Type B pancreatic cell (in vitro differentiated cells): ENCODE results near the gene BRD4. TPM values are rescaled to one million over a fixed set of nuclear protein-coding genes. Genes with fewer than 3 reads are reported as not detected.
A peak's percentile ranks its signal among the peaks of the same experiment; 100 is the strongest.

Source experiments
- DNase-seq: peaks from one replicate; pipeline ENCODE4 v3.0.0; 2021; ENCODE audit warnings: mixed read lengths; ENCODE audit not compliant: unreplicated experiment; ENCODE audit errors: extremely low spot score
- H3K27ac Mint-ChIP-seq: 2 replicates; pipeline ENCODE4 v1.8.0; 2021; ENCODE audit warnings: mild to moderate bottlenecking, mixed read lengths
- H3K27me3 Mint-ChIP-seq: 2 replicates; pipeline ENCODE4 v1.8.0; 2021; ENCODE audit warnings: mixed read lengths
- H3K36me3 Mint-ChIP-seq: 2 replicates; pipeline ENCODE4 v1.8.0; 2021; ENCODE audit warnings: mixed read lengths
- H3K4me1 Mint-ChIP-seq: one replicate; pipeline ENCODE4 v1.8.0; 2021; ENCODE audit warnings: mixed read lengths; ENCODE audit not compliant: unreplicated experiment
- H3K4me3 Mint-ChIP-seq: 2 replicates; pipeline ENCODE4 v1.8.0; 2021; ENCODE audit warnings: mild to moderate bottlenecking, mixed read lengths
- H3K9me3 Mint-ChIP-seq: 2 replicates; pipeline ENCODE4 v1.8.0; 2021; ENCODE audit warnings: mixed read lengths
- CTCF ChIP-seq: fragments of 200-600 bp; sonication (generic); conservative IDR thresholded peaks from 2 replicates; pipeline ENCODE4 v1.5.0; 2021; ENCODE audit warnings: antibody characterized with exemption, mild to moderate bottlenecking
- total RNA-seq: library from RNA; stranded (reverse); gene quantifications from 2 replicates; pipeline ENCODE4 v1.2.1, GENCODE V29; 2021; ENCODE audit warnings: low replicate concordance

The BRD4 gene
- total RNA-seq, 1 donor from 2014 or later, result 123 TPM

GRCh38 chr19:15265214-15265849 is 67.0 kb downstream of the BRD4 start:
- no peak overlapping the region for H3K27ac Mint-ChIP-seq
- TF ChIP-seq CTCF, result no peak
- H3K36me3 Mint-ChIP-seq, result peaks cover 18% of the 10 kb centered on the region
- H3K4me3 Mint-ChIP-seq, result no peak overlapping the region
- DNase-seq, result no peak
- H3K27me3 Mint-ChIP-seq, result no peaks in the 10 kb centered on the region
- no peaks in the 10 kb centered on the region for H3K9me3 Mint-ChIP-seq
- peaks cover 18% of the 10 kb centered on the region for H3K4me1 Mint-ChIP-seq

- H3K36me3 Mint-ChIP-seq, result peaks cover 18% of the 10 kb centered on the region
- H3K4me3 Mint-ChIP-seq, result no peak overlapping the region
- H3K27me3 Mint-ChIP-seq, result no peaks in the 10 kb centered on the region
- H3K27ac Mint-ChIP-seq, result no peak overlapping the region
- H3K9me3 Mint-ChIP-seq, result no peaks in the 10 kb centered on the region
- TF ChIP-seq CTCF, result no peak
- H3K4me1 Mint-ChIP-seq, result peaks cover 18% of the 10 kb centered on the region
- no peak for DNase-seq
Observed at GRCh38 chr19:15264933-15265206, 67.5 kb downstream of the BRD4 start.

- H3K27me3 Mint-ChIP-seq, result no peaks in the 10 kb centered on the region
- H3K4me1 Mint-ChIP-seq, result peaks cover 18% of the 10 kb centered on the region
- H3K4me3 Mint-ChIP-seq, result no peak overlapping the region
- peak; percentile 81 for DNase-seq
- H3K9me3 Mint-ChIP-seq, result no peaks in the 10 kb centered on the region
- H3K36me3 Mint-ChIP-seq, result peaks cover 18% of the 10 kb centered on the region
- peak; percentile 84 for TF ChIP-seq CTCF
- no peak overlapping the region for H3K27ac Mint-ChIP-seq
Observed at GRCh38 chr19:15264061-15264932, 68.0 kb downstream of the BRD4 start.

GRCh38 chr19:15263361-15263985 is 68.9 kb downstream of the BRD4 start:
- H3K4me3 Mint-ChIP-seq, result no peak overlapping the region
- DNase-seq, result no peak
- no peak overlapping the region for H3K27ac Mint-ChIP-seq
- H3K4me1 Mint-ChIP-seq, result peaks cover 13% of the 10 kb centered on the region
- H3K9me3 Mint-ChIP-seq, result no peaks in the 10 kb centered on the region
- TF ChIP-seq CTCF, result no peak
- H3K36me3 Mint-ChIP-seq, result peaks cover 13% of the 10 kb centered on the region
- no peaks in the 10 kb centered on the region for H3K27me3 Mint-ChIP-seq

- TF ChIP-seq CTCF, result no peak
- no peak overlapping the region for H3K27ac Mint-ChIP-seq
- H3K36me3 Mint-ChIP-seq, result peaks cover 4% of the 10 kb centered on the region
- no peaks in the 10 kb centered on the region for H3K9me3 Mint-ChIP-seq
- no peaks in the 10 kb centered on the region for H3K27me3 Mint-ChIP-seq
- H3K4me1 Mint-ChIP-seq, result peaks cover under 1% of the 10 kb centered on the region
- DNase-seq, result no peak
- H3K4me3 Mint-ChIP-seq, result no peak overlapping the region
Observed at GRCh38 chr19:15262011-15262410, 70.3 kb downstream of the BRD4 start.
